CD4-positive, alpha-beta T cell treated with Interleukin-1 beta for 1 hour (primary cell): Measurements from ENCODE around the gene ZNG1A.
"Not testable (repeated sequence)": the region's sequence is repeated elsewhere in the genome, so short reads cannot be mapped to it uniquely, and the experiment has no call there.

Source experiments
- DNase-seq, 2 donors: peaks; one replicate each; pipeline ENCODE4 v3.0.0-alpha.2; 2020 to 2022

ZNG1A gene

GRCh38 chr9:93909-94308 lies 84.9 kb downstream of the ZNG1A start:
- DNase-seq: not testable (repeated sequence)

GRCh38 chr9:90851-91250 lies 88.0 kb downstream of the ZNG1A start:
- DNase-seq: not testable (repeated sequence)

- not testable (repeated sequence) for DNase-seq
Measured at GRCh38 chr9:88396-89037, 90.3 kb downstream of the ZNG1A start.

GRCh38 chr9:87860-88259 lies 91.0 kb downstream of the ZNG1A start:
- not testable (repeated sequence) for DNase-seq

GRCh38 chr9:87105-87504 lies 91.8 kb downstream of the ZNG1A start:
- not testable (repeated sequence) for DNase-seq

GRCh38 chr9:86697-87096 lies 92.2 kb downstream of the ZNG1A start:
- DNase-seq: not testable (repeated sequence)

- not testable (repeated sequence) for DNase-seq
Measured at GRCh38 chr9:82932-83689, 95.7 kb downstream of the ZNG1A start.

- not testable (repeated sequence) for DNase-seq
Measured at GRCh38 chr9:78333-78732, 100.5 kb downstream of the ZNG1A start.

GRCh38 chr9:76389-76788 lies 102.5 kb downstream of the ZNG1A start:
- DNase-seq: not testable (repeated sequence)

- not testable (repeated sequence) for DNase-seq
Measured at GRCh38 chr9:73900-74525, 104.8 kb downstream of the ZNG1A start.

GRCh38 chr9:73076-73899 lies 105.6 kb downstream of the ZNG1A start:
- not testable (repeated sequence) for DNase-seq
